GM12892 (cell line): ENCODE data around the gene TTC28.

Source experiments
- DNase-seq: peaks from one replicate; pipeline ENCODE4 v3.0.0; 2011; ENCODE audit not compliant: insufficient read length
- FAIRE-seq: peaks from 2 replicates; lab custom pipeline; 2011; peaks lifted over from hg19 to GRCh38; lab: Jason Lieb, UNC
- POLR2A ChIP-seq: IDR thresholded peaks from 2 replicates; pipeline ENCODE4 v1.6.1; 2011; ENCODE audit warnings: low read depth, low read length, control low read depth
- POLR2AphosphoS5 ChIP-seq: IDR thresholded peaks from 2 replicates; pipeline ENCODE4 v1.6.1; 2011; ENCODE audit warnings: low read depth, low read length, control low read depth
- TAF1 ChIP-seq: IDR thresholded peaks from 2 replicates; pipeline ENCODE4 v1.6.1; 2011; ENCODE audit warnings: low read depth, mild to moderate bottlenecking, control low read depth, low read length, borderline replicate concordance

The TTC28 gene

GRCh38 chr22:27999876-28000275 is 679.8 kb downstream of the TTC28 start:
- DNase-seq: no peak
- no peak for FAIRE-seq
- TF ChIP-seq POLR2AphosphoS5 (no peak), TAF1 (no peak), POLR2A (no peak)

GRCh38 chr22:27998511-27999410 is 680.9 kb downstream of the TTC28 start:
- FAIRE-seq: no peak

DNA sequence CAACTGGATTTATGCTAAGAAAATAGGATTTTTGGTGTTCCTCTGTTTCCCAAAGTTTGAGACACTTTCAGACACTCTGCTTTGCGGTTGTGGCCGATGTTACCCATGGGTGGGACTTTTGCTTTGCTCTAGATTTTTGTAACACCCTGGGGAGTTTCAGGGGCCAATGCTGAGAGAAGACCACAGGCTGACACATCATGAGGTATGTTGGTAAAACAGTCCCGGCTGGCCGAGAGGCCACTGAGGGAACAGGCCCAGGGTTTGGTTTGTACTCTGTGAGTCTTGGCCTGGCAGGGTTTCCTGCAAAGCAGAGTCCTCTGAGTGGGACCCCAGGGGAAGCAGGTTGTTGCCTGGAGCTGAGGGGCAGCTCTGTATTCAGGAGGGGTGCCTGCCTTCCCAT is 682.1 kb downstream of the TTC28 start:
- TF ChIP-seq TAF1: no peak
- no peak for TF ChIP-seq POLR2AphosphoS5
- no peak for TF ChIP-seq POLR2A
- no peak for DNase-seq

More at GRCh38 chr22:27998511-27999410, 680.9 kb downstream of the TTC28 start:
- DNase-seq: no peak
- TF ChIP-seq TAF1: no peak
- TF ChIP-seq POLR2AphosphoS5: no peak
- TF ChIP-seq POLR2A: no peak

GRCh38 chr22:27996981-27997380 is 682.7 kb downstream of the TTC28 start:
- TF ChIP-seq POLR2A: no peak
- no peak for DNase-seq
- FAIRE-seq: no peak

More for the DNA sequence above, 682.1 kb downstream of the TTC28 start:
- no peak for FAIRE-seq

DNA sequence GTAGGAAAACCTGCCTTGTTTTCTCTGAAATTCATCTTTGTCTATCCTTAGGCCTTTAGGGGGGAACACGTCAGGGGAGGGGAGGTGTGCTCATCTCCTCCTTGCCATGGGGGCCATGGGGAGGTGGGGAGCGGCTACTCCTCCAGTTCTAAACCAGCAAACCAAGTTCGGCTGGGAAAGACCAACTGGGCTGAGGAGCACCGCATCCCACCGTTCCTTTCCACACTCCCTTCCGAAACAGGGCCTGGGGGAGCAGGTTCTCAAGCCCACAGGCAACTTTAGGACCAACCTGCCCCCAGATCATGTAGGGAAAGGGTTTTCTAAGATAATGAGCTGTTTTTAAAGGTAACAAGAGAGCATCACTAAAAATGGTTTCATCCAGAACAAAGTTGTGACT is 683.1 kb downstream of the TTC28 start:
- TF ChIP-seq POLR2A (no peak), POLR2AphosphoS5 (no peak), TAF1 (no peak)
- no peak for FAIRE-seq
- no peak for DNase-seq

GRCh38 chr22:27995801-27996528 is 683.7 kb downstream of the TTC28 start:
- FAIRE-seq (no peak), DNase-seq (no peak)

GRCh38 chr22:27994481-27995331 is 684.9 kb downstream of the TTC28 start:
- DNase-seq: no peak
- TF ChIP-seq POLR2A: no peak
- no peak for TF ChIP-seq POLR2AphosphoS5
- TF ChIP-seq TAF1: no peak
- FAIRE-seq: no peak

More at GRCh38 chr22:27995801-27996528, 683.7 kb downstream of the TTC28 start:
- TF ChIP-seq POLR2AphosphoS5 (no peak), POLR2A (no peak), TAF1 (no peak)

- DNase-seq (no peak), FAIRE-seq (no peak)
- TF ChIP-seq POLR2A (no peak), TAF1 (no peak), POLR2AphosphoS5 (no peak)
Observed at GRCh38 chr22:27993774-27994350, 685.8 kb downstream of the TTC28 start.

DNA sequence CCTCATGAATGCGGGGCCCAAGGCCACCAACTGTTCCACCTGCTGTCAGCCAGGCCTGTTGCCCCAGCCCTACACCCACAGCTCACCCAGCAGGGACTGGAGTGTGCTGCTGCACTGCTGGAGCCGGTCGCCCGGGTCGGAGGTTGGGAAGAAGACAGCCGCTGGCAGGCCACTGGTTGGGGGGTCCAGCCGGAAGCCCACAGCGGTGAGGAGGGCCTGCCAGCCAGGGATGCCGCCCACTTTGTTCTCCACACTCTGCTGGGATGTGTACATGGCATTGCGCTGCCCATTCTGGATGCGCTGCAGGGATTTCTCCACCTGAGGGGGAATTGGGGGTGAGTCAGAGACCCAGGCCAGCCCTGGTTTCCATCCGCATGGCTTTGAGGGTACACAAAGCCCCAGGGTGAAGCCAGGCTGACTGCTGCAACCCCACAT is 686.4 kb downstream of the TTC28 start:
- DNase-seq (no peak), FAIRE-seq (no peak)
- TF ChIP-seq TAF1 (no peak), POLR2A (no peak), POLR2AphosphoS5 (no peak)

GRCh38 chr22:27992294-27993165 is 687.1 kb downstream of the TTC28 start:
- FAIRE-seq (no peak), DNase-seq (no peak)
- TF ChIP-seq TAF1 (no peak), POLR2A (no peak), POLR2AphosphoS5 (no peak)
